ENCODE measurements around the gene RAP1GAP2.
"Not testable (repeated sequence)": the region's sequence is repeated elsewhere in the genome, so short reads cannot be mapped to it uniquely, and the experiment has no call there.

DNA sequence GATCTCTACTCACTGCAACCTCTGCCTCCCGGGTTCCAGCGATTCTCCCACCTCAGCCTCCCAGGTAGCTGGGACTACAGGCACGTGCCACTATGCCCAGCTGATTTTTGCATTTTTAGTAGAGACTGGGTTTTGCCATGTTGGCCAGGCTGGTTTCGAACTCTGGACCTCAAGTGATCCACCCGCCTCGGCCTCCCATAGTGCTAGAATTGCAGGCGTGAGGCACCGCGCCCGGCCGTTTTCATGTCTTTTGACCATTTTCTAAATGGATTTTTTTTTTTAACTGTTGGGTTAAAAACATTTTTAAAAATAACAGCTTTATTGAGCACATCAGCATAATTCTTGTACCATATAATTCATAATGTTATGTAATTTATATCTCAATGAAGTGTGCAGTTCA, 193.2 kb downstream of the RAP1GAP2 start:
- not testable (repeated sequence) for TF ChIP-seq EP300 (IDR thresholded peaks at IDR 0.05); CTCF (IDR thresholded peaks at IDR 0.05); POLR2A (IDR thresholded peaks at IDR 0.05; ENCODE audit: low read depth)

Data from esophagus muscularis mucosa (tissue), 4 donors.